Pulmonary artery endothelial cell (primary cell): Measurements from ENCODE around the gene MRPL1. TPM values are rescaled to one million over a fixed set of nuclear protein-coding genes. Genes with fewer than 3 reads are reported as not detected.

ENCODE experiments used
- DNase-seq: peaks from one replicate; pipeline ENCODE4 v3.0.0-alpha.2; 2011; ENCODE audit warnings: low read depth, low spot score
- total RNA-seq: library from RNA; depleted of rRNA; stranded (reverse); fragments of >200 nt; gene quantifications from 2 replicates; pipeline ENCODE4 v1.2.3, GENCODE V29; 2014

Gene MRPL1
- 28.4 and 48.8 TPM in 2 replicates for total RNA-seq

DNA sequence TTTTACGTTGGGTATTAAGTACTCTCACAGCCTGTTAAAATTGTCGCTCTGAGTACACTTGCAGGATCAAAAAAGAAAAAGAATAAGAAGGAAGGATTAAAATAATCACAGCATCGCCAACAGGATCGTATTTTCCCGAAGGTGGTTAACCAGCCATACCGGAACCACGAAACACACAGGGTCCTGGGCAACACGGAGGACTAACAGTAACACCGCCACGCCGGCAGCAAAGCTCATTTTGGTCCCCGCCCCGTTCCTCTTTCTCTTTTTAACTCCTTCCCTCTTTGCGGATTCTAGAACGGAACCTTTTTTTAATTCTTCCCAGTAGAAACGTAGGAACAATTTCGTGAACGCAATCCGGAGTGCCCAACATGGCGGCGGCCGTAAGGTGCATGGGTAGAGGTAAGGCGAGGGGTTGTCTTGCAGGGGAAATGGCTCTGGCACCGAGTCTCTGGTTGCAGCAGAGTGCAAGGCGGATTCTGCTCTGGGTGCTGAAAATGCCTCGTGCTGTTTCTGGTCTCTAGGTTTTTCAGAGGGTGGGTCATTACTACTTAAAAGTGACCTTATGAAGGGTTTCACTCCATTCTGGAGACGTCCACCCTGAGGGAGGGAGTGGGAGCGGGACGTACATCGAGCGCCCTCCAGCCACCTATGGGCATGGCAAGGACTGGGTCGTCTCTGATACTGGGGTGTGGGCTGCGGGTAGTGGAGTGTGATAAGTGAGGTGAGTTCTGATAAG is at the start of gene MRPL1:
Gene MRPL1, plus strand, starts transcription at position 353 of the 739 bp plus-strand sequence. Its CDS starts 19 bp downstream, at position 372.
- DNase-seq: peak; percentile 83

- DNase-seq: no peak
These were observed 47.0 kb upstream of the MRPL1 start for GRCh38 chr4:77815636-77816035.

- DNase-seq: no peak
These were observed 46.1 kb upstream of the MRPL1 start for GRCh38 chr4:77816546-77816945.

- DNase-seq: no peak
These were observed 45.1 kb upstream of the MRPL1 start for GRCh38 chr4:77817304-77818072.

- peak; percentile 64 for DNase-seq
These were observed 44.5 kb upstream of the MRPL1 start for GRCh38 chr4:77818073-77818601.

GRCh38 chr4:77818602-77819403 is 43.8 kb upstream of the MRPL1 start, which contains the start of gene CNOT6L:
Gene CNOT6L (minus strand): TSS chr4:77819368. CDS start chr4:77819308, 60 bp downstream.
- DNase-seq: no peak

GRCh38 chr4:77819404-77819842 is 43.2 kb upstream of the MRPL1 start:
- DNase-seq: no peak

GRCh38 chr4:77819843-77820648 is 42.6 kb upstream of the MRPL1 start:
- peak; percentile 75 for DNase-seq

GRCh38 chr4:77820649-77821561 is 41.7 kb upstream of the MRPL1 start:
- DNase-seq: no peak

- no peak for DNase-seq
These were observed 40.9 kb upstream of the MRPL1 start for GRCh38 chr4:77821775-77822174.

DNA sequence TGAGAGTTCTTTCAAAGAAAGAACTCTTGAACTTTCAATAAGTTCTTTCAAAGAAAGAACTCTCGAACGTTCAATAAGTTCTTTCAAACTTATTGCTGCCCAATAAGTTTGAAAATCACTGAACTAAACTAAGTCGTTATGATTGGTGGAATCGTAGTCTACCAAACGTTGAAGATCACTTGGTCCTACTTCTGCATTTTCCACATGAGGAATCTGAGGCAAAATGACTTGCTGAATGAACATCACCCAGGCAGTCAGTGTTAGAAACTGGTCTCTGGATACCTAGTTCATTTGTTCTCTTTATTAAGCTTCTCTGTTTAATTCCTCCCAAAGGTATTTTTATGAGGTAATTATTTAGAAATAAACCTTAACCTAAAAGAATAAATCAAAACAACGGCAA is 36.4 kb upstream of the MRPL1 start:
- DNase-seq: no peak

- no peak for DNase-seq
These were observed 35.3 kb upstream of the MRPL1 start for GRCh38 chr4:77827343-77827742.

GRCh38 chr4:77833126-77833724 is 29.4 kb upstream of the MRPL1 start:
- DNase-seq: no peak

- DNase-seq: no peak
These were observed 28.2 kb upstream of the MRPL1 start for GRCh38 chr4:77834403-77834802.

DNA sequence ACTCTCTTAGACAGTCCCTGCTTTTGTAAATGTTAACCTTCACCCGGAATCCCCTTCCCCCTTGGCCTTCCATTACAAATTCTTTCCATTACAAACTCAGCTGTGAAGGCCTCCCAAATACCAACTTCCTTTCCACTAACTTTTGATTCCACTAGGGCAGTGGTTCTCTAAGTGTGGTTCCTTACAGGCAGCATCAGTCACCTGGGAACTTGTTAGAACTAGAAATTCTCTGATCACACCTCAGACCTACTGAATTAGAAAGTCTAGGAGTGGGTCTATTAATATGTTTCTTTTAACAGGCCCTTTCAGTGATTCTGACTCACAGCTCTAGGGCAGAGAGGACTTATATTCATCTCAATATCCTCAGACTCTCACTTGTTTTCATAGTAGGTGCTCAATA is 19.0 kb upstream of the MRPL1 start:
- no peak for DNase-seq

- DNase-seq: no peak
These were observed 18.3 kb upstream of the MRPL1 start for GRCh38 chr4:77844363-77844762.

GRCh38 chr4:77845400-77845799 is 17.2 kb upstream of the MRPL1 start:
- DNase-seq: no peak

DNA sequence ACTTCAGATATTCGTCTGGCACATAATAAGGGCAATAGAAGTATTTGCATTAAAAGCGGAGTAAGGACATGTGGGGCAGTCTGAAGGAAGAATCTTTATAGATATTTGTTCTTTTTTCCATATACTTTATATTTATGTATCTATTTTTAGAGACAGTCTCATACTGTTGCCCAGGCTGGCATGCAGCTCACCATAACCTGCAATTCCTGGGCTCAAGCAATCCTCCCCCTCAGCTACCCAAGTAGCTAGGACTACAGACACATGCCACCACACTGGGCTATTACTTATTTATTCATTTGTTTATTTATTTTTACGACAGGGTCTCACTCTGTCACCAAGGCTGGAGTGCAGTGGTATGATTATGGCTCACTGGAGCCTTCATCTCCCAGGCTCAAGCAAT is 16.7 kb upstream of the MRPL1 start:
- DNase-seq: no peak

DNA sequence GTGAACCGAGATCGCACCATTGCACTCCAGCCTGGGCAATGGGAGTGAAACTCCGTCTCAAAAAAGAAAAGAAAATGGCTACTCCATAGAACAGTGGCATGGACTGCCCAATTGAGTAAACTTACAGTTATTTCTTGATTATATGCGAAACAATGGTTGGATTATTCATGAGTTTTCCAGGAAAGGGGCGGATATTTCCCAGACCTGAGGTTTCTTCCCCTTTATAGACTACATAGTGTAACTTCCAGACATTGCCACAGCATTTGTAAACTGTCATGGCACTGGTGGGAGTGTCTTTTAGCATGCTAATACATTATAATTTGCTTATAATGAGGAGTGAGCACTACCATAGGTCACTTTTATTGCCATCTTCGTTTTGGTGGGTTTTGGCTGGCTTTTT is 14.1 kb upstream of the MRPL1 start:
- DNase-seq: no peak
